SK-N-SH (cell line): Measurements from ENCODE around the gene SLC1A2. TPM values are rescaled to one million over a fixed set of nuclear protein-coding genes. Genes with fewer than 3 reads are reported as not detected.

ENCODE experiments used
- CTCF ChIA-PET: fragments of 300-600, 350-600 bp; formaldehyde crosslinking; extraction: SDS; loops from one replicate; lab custom pipeline; 2021; lab: Yijun Ruan, JAX
- POLR2A ChIA-PET: fragments of 350-600 bp; sonication (Branson Sonifier 250); formaldehyde crosslinking; extraction: SDS; loops from one replicate; lab custom pipeline; 2020; ENCODE audit warnings: antibody characterized with exemption, inconsistent platforms; lab: Yijun Ruan, JAX
- DNase-seq: peaks from one replicate; pipeline ENCODE4 v3.0.0; 2012
- H2AFZ ChIP-seq: fragments of 200-600 bp; sonication (generic); 2 replicates; pipeline ENCODE4 v1.8.1; 2016; ENCODE audit warnings: antibody characterized with exemption, mild to moderate bottlenecking, low read depth
- H3F3A ChIP-seq: fragments of 200-600 bp; sonication (generic); replicated peaks from 2 replicates; pipeline ENCODE3; 2016; ENCODE audit warnings: antibody characterized with exemption, mild to moderate bottlenecking; ENCODE audit not compliant: insufficient read depth
- H3K27ac ChIP-seq, 2 experiments: fragments of 200-500 bp in 1 of 2; fragments of 200-600 bp in 1 of 2; sonication (Bioruptor generic) in 1 of 2; sonication (generic), shearing (Covaris generic) in 1 of 2; 2 replicates each; pipeline versions ENCODE4 v1.5.1 to v1.6.1; 2014 to 2016; ENCODE audit warnings: low read depth in 2 of 2, inconsistent platforms in 1 of 2, low read length in 1 of 2, mild to moderate bottlenecking in 1 of 2, mixed read lengths in 1 of 2
- H3K27me3 ChIP-seq: fragments of 200-600 bp; sonication (generic), shearing (Covaris generic); 2 replicates; pipeline ENCODE4 v1.6.1; 2016; ENCODE audit warnings: mixed run types; ENCODE audit not compliant: insufficient read depth
- H3K36me3 ChIP-seq, 2 experiments: fragments of 200-500 bp in 1 of 2; fragments of 200-600 bp in 1 of 2; sonication (Bioruptor generic) in 1 of 2; sonication (generic) in 1 of 2; replicated peaks in 1 of 2; 2 replicates each; pipeline versions ENCODE3 to v1.5.1; 2014 to 2016; ENCODE audit warnings: low read length in 1 of 2, mild to moderate bottlenecking in 1 of 2; ENCODE audit not compliant: insufficient read depth in 2 of 2, control insufficient read depth in 1 of 2
- H3K4me1 ChIP-seq, 2 experiments: fragments of 200-500 bp in 1 of 2; fragments of 200-600 bp in 1 of 2; sonication (Bioruptor generic) in 1 of 2; sonication (generic), shearing (Covaris generic) in 1 of 2; 2 replicates each; pipeline versions ENCODE4 v1.5.1 to v1.6.1; 2014 to 2016; ENCODE audit warnings: low read depth in 1 of 2, low read length in 1 of 2, mixed run types in 1 of 2; ENCODE audit not compliant: insufficient read depth in 2 of 2, control insufficient read depth in 1 of 2
- H3K4me2 ChIP-seq: fragments of 200-600 bp; sonication (generic), shearing (Covaris generic); 2 replicates; pipeline ENCODE4 v1.6.1; 2017; ENCODE audit warnings: mixed run types
- H3K4me3 ChIP-seq, 2 experiments: fragments of 200-500 bp in 1 of 2; fragments of 200-600 bp in 1 of 2; sonication (Bioruptor generic) in 1 of 2; sonication (generic), shearing (Covaris generic) in 1 of 2; 2 replicates each; pipeline versions ENCODE4 v1.5.1 to v1.8.1; 2014 to 2016; ENCODE audit warnings: low read depth in 2 of 2, inconsistent platforms in 1 of 2, low read length in 1 of 2, mild to moderate bottlenecking in 1 of 2, mixed read lengths in 1 of 2, moderate library complexity in 1 of 2
- H3K79me2 ChIP-seq: fragments of 200-600 bp; sonication (generic); 2 replicates; pipeline ENCODE4 v1.8.1; 2017; ENCODE audit warnings: mild to moderate bottlenecking; ENCODE audit not compliant: insufficient read depth
- H3K9ac ChIP-seq: fragments of 200-600 bp; sonication (generic); 2 replicates; pipeline ENCODE4 v1.6.1; 2017; ENCODE audit warnings: mixed run types
- H3K9me2 ChIP-seq: fragments of 200-600 bp; sonication (generic); 2 replicates; pipeline ENCODE4 v1.6.1; 2017; ENCODE audit warnings: mixed run types
- H3K9me3 ChIP-seq: fragments of 200-600 bp; sonication (generic); 2 replicates; pipeline ENCODE4 v1.6.1; 2017; ENCODE audit warnings: mixed run types, mild to moderate bottlenecking, moderate library complexity
- H4K20me1 ChIP-seq: fragments of 200-600 bp; sonication (generic); 2 replicates; pipeline ENCODE4 v1.6.1; 2017; ENCODE audit warnings: mild to moderate bottlenecking, mixed run types; ENCODE audit not compliant: insufficient read depth
- ELF1 ChIP-seq: IDR thresholded peaks from 2 replicates; pipeline ENCODE4 v1.4.0; 2012
- EZH2phosphoT487 ChIP-seq: fragments of 200-600 bp; sonication (generic); IDR thresholded peaks from 2 replicates; pipeline ENCODE4 v1.6.1; 2017; ENCODE audit warnings: low read depth, mixed run types, mild to moderate bottlenecking, antibody characterized with exemption, moderate library complexity, borderline replicate concordance
- FOSL2 ChIP-seq: IDR thresholded peaks from 2 replicates; pipeline ENCODE4 v1.4.0; 2012; ENCODE audit warnings: low read depth, mild to moderate bottlenecking, moderate library complexity, borderline replicate concordance
- JUND ChIP-seq: IDR thresholded peaks from 2 replicates; pipeline ENCODE4 v1.4.0; 2012
- NRF1 ChIP-seq: IDR thresholded peaks from 2 replicates; pipeline ENCODE4 v1.6.1; 2012; ENCODE audit warnings: low read depth, mild to moderate bottlenecking, low read length
- RAD21 ChIP-seq: IDR thresholded peaks from 2 replicates; pipeline ENCODE4 v1.6.1; 2012; ENCODE audit warnings: mild to moderate bottlenecking, low read length
- RCOR1 ChIP-seq: fragments of 150-350 bp; IDR thresholded peaks from 2 replicates; pipeline ENCODE4 v1.6.1; 2017; ENCODE audit warnings: antibody characterized with exemption, low read length
- RFX5 ChIP-seq: IDR thresholded peaks from 2 replicates; pipeline ENCODE4 v1.6.1; 2012; ENCODE audit warnings: mild to moderate bottlenecking, improper control_type of control experiment, low read length
- SIN3A ChIP-seq: IDR thresholded peaks from 2 replicates; pipeline ENCODE4 v1.6.1; 2012; ENCODE audit warnings: low read depth, mild to moderate bottlenecking, low read length, moderate library complexity, borderline replicate concordance
- TAF1 ChIP-seq: IDR thresholded peaks from 2 replicates; pipeline ENCODE4 v1.6.1; 2012; ENCODE audit warnings: low read depth, mild to moderate bottlenecking, low read length, moderate library complexity, borderline replicate concordance
- WGBS: methylation state at CpG from one replicate; pipeline ENCODE4 v1.1.6; 2017; ENCODE audit warnings: low lambda C conversion rate; 5-methylcytosine and 5-hydroxymethylcytosine counted together
- polyA plus RNA-seq, 3 experiments: library from polyadenylated mRNA; depleted of rRNA; stranded (reverse); fragments of >200 nt; gene quantifications; 2 replicates each; pipeline ENCODE4 v1.2.3, GENCODE V29; 2012
- TF ChIP-seq, protein P1 (sequence below): IDR thresholded peaks from 2 replicates; pipeline ENCODE4 v1.4.0; 2012; ENCODE audit warnings: low read depth, borderline replicate concordance
- TF ChIP-seq, protein P2 (sequence below): IDR thresholded peaks from 2 replicates; pipeline ENCODE4; 2012
- TF ChIP-seq, protein P3 (sequence below): fragments of 150-350 bp; IDR thresholded peaks from 2 replicates; pipeline ENCODE4 v1.6.1; 2016; ENCODE audit warnings: mild to moderate bottlenecking, low read depth, low read length
- TF ChIP-seq, protein P4 (sequence below): IDR thresholded peaks from 2 replicates; pipeline ENCODE4 v1.4.0; 2012; ENCODE audit warnings: low read depth

Gene SLC1A2
- polyA plus RNA-seq, 1 of the 3 experiments (the other 2 are of a cell fraction) = under 0.01 TPM

DNA sequence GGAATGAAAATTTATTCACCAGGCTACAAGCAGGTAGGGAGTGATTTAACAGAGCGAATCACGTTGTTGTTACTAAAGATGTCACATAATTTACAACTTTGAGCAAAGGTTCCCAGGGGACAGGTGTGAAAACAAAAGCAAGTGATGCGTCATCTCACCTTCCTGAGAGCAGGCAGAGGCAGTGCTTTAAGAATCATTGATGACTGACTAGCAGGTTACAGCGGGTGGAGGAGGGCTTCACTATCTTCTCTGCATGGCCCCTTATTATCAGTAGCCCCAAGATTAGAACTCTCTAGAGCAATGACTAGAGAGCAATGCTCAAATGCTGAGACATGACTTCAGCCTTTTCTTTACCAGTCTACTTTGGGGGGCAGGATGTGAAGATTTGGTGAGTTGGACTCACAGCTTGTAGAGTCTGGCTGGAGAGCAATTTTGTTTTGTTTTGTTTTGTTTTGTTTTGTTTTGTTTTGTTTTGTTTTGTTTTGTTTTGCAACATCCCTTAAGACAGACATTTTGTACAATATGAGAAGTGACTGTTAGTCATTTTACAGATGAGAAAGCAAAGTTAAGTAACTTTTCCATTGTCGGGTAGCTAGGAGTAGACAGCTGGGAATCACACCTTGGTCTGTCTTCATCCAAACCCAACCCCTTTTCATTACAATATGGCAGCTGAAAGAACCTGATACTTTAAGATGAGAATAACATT, 84.8 kb downstream of the SLC1A2 start:
- no peak overlapping the region for H3K27ac ChIP-seq
- no peak overlapping the region for H3K4me3 ChIP-seq
- H3K27me3 ChIP-seq = no peaks in the 10 kb centered on the region
- H3K36me3 ChIP-seq = no peaks in the 10 kb centered on the region
- 77% methylated on average over 5 of the region's 5 CpGs for WGBS
- no peaks in the 10 kb centered on the region for H3K9me2 ChIP-seq
- H3K4me1 ChIP-seq = peaks cover 0 to 5% of the 10 kb centered on the region in 2 experiments; a peak in 1 of 4 replicates
- DNase-seq = no peak
- H4K20me1 ChIP-seq = no peaks in the 10 kb centered on the region
- peaks cover 18% of the 10 kb centered on the region for H3F3A ChIP-seq
- no peaks in the 10 kb centered on the region for H3K79me2 ChIP-seq
- CTCF ChIA-PET = interaction anchor here (1.3 to 1.5 kb wide), 2 partner anchors 29 to 58 kb away, joined by 3 to 6 read pairs; no protein-coding TSS in a partner anchor
- POLR2A ChIA-PET = no interaction called here
- no peak overlapping the region for H2AFZ ChIP-seq
- H3K4me2 ChIP-seq = no peak overlapping the region
- H3K9me3 ChIP-seq = no peaks in the 10 kb centered on the region
- no peak for TF ChIP-seq RFX5
- TF ChIP-seq, protein P1, sequence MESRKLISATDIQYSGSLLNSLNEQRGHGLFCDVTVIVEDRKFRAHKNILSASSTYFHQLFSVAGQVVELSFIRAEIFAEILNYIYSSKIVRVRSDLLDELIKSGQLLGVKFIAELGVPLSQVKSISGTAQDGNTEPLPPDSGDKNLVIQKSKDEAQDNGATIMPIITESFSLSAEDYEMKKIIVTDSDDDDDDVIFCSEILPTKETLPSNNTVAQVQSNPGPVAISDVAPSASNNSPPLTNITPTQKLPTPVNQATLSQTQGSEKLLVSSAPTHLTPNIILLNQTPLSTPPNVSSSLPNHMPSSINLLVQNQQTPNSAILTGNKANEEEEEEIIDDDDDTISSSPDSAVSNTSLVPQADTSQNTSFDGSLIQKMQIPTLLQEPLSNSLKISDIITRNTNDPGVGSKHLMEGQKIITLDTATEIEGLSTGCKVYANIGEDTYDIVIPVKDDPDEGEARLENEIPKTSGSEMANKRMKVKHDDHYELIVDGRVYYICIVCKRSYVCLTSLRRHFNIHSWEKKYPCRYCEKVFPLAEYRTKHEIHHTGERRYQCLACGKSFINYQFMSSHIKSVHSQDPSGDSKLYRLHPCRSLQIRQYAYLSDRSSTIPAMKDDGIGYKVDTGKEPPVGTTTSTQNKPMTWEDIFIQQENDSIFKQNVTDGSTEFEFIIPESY = no peak
- TF ChIP-seq ELF1 = no peak
- no peak for TF ChIP-seq TAF1
- TF ChIP-seq FOSL2 = no peak
- TF ChIP-seq NRF1 = no peak
- TF ChIP-seq RAD21 = no peak
- no peak for TF ChIP-seq JUND
- TF ChIP-seq RCOR1 = no peak
- TF ChIP-seq, protein P2, sequence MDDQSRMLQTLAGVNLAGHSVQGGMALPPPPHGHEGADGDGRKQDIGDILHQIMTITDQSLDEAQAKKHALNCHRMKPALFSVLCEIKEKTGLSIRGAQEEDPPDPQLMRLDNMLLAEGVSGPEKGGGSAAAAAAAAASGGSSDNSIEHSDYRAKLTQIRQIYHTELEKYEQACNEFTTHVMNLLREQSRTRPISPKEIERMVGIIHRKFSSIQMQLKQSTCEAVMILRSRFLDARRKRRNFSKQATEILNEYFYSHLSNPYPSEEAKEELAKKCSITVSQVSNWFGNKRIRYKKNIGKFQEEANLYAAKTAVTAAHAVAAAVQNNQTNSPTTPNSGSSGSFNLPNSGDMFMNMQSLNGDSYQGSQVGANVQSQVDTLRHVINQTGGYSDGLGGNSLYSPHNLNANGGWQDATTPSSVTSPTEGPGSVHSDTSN = no peak
- TF ChIP-seq, protein P3, sequence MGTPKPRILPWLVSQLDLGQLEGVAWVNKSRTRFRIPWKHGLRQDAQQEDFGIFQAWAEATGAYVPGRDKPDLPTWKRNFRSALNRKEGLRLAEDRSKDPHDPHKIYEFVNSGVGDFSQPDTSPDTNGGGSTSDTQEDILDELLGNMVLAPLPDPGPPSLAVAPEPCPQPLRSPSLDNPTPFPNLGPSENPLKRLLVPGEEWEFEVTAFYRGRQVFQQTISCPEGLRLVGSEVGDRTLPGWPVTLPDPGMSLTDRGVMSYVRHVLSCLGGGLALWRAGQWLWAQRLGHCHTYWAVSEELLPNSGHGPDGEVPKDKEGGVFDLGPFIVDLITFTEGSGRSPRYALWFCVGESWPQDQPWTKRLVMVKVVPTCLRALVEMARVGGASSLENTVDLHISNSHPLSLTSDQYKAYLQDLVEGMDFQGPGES = no peak
- no peak for TF ChIP-seq SIN3A
- TF ChIP-seq, protein P4, sequence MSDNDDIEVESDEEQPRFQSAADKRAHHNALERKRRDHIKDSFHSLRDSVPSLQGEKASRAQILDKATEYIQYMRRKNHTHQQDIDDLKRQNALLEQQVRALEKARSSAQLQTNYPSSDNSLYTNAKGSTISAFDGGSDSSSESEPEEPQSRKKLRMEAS = no peak
- no peak for TF ChIP-seq EZH2phosphoT487
- H3K9ac ChIP-seq = no peak overlapping the region
